ENCODE measurements around the gene C20orf173.

The C20orf173 gene

DNA sequence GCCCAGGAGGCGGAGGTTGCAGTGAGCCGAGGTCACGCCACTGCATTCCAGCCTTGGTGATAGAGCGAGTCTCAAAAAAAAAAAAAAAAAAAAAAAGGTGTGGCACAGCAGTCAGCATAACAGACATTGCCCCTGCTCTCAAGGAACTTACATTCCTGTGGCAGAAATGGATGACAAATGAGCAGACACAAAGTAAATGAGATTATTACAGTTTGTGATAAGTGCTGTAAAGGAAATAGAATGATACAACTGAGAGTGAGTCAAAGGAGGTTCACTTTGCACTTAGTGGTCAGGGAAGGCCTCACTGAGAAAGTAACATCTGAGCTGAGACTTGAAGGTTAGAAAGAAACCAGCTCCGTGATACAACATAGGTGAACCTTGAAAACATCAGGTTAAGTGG, 37.6 kb downstream of the C20orf173 start:
- no peak for DNase-seq

GRCh38 chr20:35490736-35491181, 38.7 kb downstream of the C20orf173 start:
- POLR2A ChIA-PET = interaction anchor here (0.8 to 0.9 kb wide), 3 partner anchors 10 to 51 kb away, joined by 3 to 6 read pairs (median 5); partner anchors contain the start of gene ERGIC3
- DNase-seq = peak; percentile 78 to 95 (median 90)
- Histone ChIP-seq H3K9me3 (ENCODE audit: control extremely low read depth in 1 of 5, control insufficient read depth in 4 of 5, insufficient read depth in 2 of 5, low read depth in 1 of 5, low read length in 4 of 5) (no peaks in the 10 kb centered on the region), H3K27ac (ENCODE audit: insufficient read depth in 1 of 2, low read depth in 1 of 2, low read length in 2 of 2, poor library complexity in 1 of 2, severe bottlenecking in 2 of 2) (peak overlapping the region; percentile 84 to 94), H3K27me3 (replicated peaks in 2 of 5; ENCODE audit: control insufficient read depth in 4 of 5, insufficient read depth in 5 of 5, low read length in 4 of 5) (no peaks in the 10 kb centered on the region), H3K36me3 (ENCODE audit: control insufficient read depth in 4 of 4, insufficient read depth in 4 of 4, low read length in 3 of 4) (peaks cover 6 to 60% (median 37%) of the 10 kb centered on the region in 4 experiments), H3K4me1 (ENCODE audit: control extremely low read depth in 1 of 4, control insufficient read depth in 4 of 4, insufficient read depth in 4 of 4, low read length in 3 of 4) (peaks cover 5 to 25% (median 22%) of the 10 kb centered on the region in 4 experiments), H3K4me3 (ENCODE audit: control insufficient read depth in 1 of 7, extremely low read depth in 1 of 7, insufficient read depth in 4 of 7, low read depth in 2 of 7, low read length in 6 of 7) (peak overlapping the region; percentile 33 to 97 (median 79))
- WGBS (ENCODE audit: insufficient coverage) = 0% methylated on average over 6 of the region's 6 CpGs
- CTCF ChIA-PET = interaction anchor here (0.8 to 2.3 kb wide), 11 partner anchors 11 to 128 kb away, joined by 3 to 9 read pairs (median 4); no protein-coding TSS in a partner anchor

More for the DNA sequence above, 37.6 kb downstream of the C20orf173 start:
- H3K27me3 ChIP-seq (replicated peaks in 2 of 5; ENCODE audit: control insufficient read depth in 4 of 5, insufficient read depth in 5 of 5, low read length in 4 of 5) = no peaks in the 10 kb centered on the region
- H3K4me3 ChIP-seq (ENCODE audit: control insufficient read depth in 1 of 7, extremely low read depth in 1 of 7, insufficient read depth in 4 of 7, low read depth in 2 of 7, low read length in 6 of 7) = no peak overlapping the region
- no peak overlapping the region for H3K27ac ChIP-seq (ENCODE audit: insufficient read depth in 1 of 2, low read depth in 1 of 2, low read length in 2 of 2, poor library complexity in 1 of 2, severe bottlenecking in 2 of 2)
- peaks cover 11 to 64% (median 40%) of the 10 kb centered on the region in 4 experiments for H3K36me3 ChIP-seq (ENCODE audit: control insufficient read depth in 4 of 4, insufficient read depth in 4 of 4, low read length in 3 of 4)
- 100% methylated on average over 4 of the region's 5 CpGs for WGBS (ENCODE audit: insufficient coverage)
- ChIA-PET CTCF (interaction anchor here (1.5 to 1.8 kb wide), 4 partner anchors 10 to 46 kb away, joined by 4 to 9 read pairs (median 5); no protein-coding TSS in a partner anchor), POLR2A (no interaction called here)
- H3K4me1 ChIP-seq (ENCODE audit: control extremely low read depth in 1 of 4, control insufficient read depth in 4 of 4, insufficient read depth in 4 of 4, low read length in 3 of 4) = peaks cover 5 to 25% (median 22%) of the 10 kb centered on the region in 4 experiments
- H3K9me3 ChIP-seq (ENCODE audit: control extremely low read depth in 1 of 5, control insufficient read depth in 4 of 5, insufficient read depth in 2 of 5, low read depth in 1 of 5, low read length in 4 of 5) = no peaks in the 10 kb centered on the region

- peaks cover 0 to 1% (median 0%) of the 10 kb centered on the region in 5 experiments for H3K9me3 ChIP-seq (ENCODE audit: control extremely low read depth in 1 of 5, control insufficient read depth in 4 of 5, insufficient read depth in 2 of 5, low read depth in 1 of 5, low read length in 4 of 5)
- peak overlapping the region in 6 of 7 experiments; percentile 21 to 97 (median 76) for H3K4me3 ChIP-seq (ENCODE audit: control insufficient read depth in 1 of 7, extremely low read depth in 1 of 7, insufficient read depth in 4 of 7, low read depth in 2 of 7, low read length in 6 of 7)
- 90% methylated on average over 5 of the region's 5 CpGs for WGBS (ENCODE audit: insufficient coverage)
- POLR2A ChIA-PET = no interaction called here
- DNase-seq = peak in 2 of 3 donors; percentile 41 to 58
- CTCF ChIA-PET = interaction anchor here (0.6 to 2.3 kb wide), 7 partner anchors 21 to 129 kb away, joined by 3 to 7 read pairs (median 4); no protein-coding TSS in a partner anchor
- no peak overlapping the region for H3K27ac ChIP-seq (ENCODE audit: insufficient read depth in 1 of 2, low read depth in 1 of 2, low read length in 2 of 2, poor library complexity in 1 of 2, severe bottlenecking in 2 of 2)
- H3K4me1 ChIP-seq (ENCODE audit: control extremely low read depth in 1 of 4, control insufficient read depth in 4 of 4, insufficient read depth in 4 of 4, low read length in 3 of 4) = peaks cover 5 to 25% (median 22%) of the 10 kb centered on the region in 4 experiments
- peaks cover 8 to 54% (median 29%) of the 10 kb centered on the region in 4 experiments for H3K36me3 ChIP-seq (ENCODE audit: control insufficient read depth in 4 of 4, insufficient read depth in 4 of 4, low read length in 3 of 4)
- H3K27me3 ChIP-seq (replicated peaks in 2 of 5; ENCODE audit: control insufficient read depth in 4 of 5, insufficient read depth in 5 of 5, low read length in 4 of 5) = no peaks in the 10 kb centered on the region
Observed at GRCh38 chr20:35489717-35490116, 39.7 kb downstream of the C20orf173 start.

DNA sequence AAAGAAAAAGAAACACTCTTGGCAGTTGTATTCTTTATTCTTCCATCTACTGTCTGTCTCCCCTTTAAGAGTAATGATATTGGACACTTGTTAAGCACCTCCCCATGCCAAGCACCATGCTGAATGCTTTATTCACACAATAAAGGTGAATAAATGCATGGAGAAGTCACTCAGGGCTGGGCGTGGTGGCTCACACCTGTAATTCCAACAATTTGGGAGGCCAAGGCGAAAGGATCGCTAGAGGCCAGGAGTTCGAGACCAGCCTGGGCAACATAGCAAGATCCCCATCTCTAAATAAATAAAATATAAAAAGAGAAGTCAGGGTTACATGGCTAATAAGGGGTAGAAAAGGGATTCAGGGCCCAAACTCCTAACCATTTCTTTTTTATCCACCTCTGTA, 42.0 kb downstream of the C20orf173 start:
- H3K27ac ChIP-seq (ENCODE audit: insufficient read depth in 1 of 2, low read depth in 1 of 2, low read length in 2 of 2, poor library complexity in 1 of 2, severe bottlenecking in 2 of 2) = no peak overlapping the region
- peaks cover 2 to 8% (median 5%) of the 10 kb centered on the region in 5 experiments for H3K9me3 ChIP-seq (ENCODE audit: control extremely low read depth in 1 of 5, control insufficient read depth in 4 of 5, insufficient read depth in 2 of 5, low read depth in 1 of 5, low read length in 4 of 5)
- H3K36me3 ChIP-seq (ENCODE audit: control insufficient read depth in 4 of 4, insufficient read depth in 4 of 4, low read length in 3 of 4) = peaks cover 16 to 47% (median 22%) of the 10 kb centered on the region in 4 experiments
- peaks cover 5 to 25% (median 22%) of the 10 kb centered on the region in 4 experiments for H3K4me1 ChIP-seq (ENCODE audit: control extremely low read depth in 1 of 4, control insufficient read depth in 4 of 4, insufficient read depth in 4 of 4, low read length in 3 of 4)
- H3K4me3 ChIP-seq (ENCODE audit: control insufficient read depth in 1 of 7, extremely low read depth in 1 of 7, insufficient read depth in 4 of 7, low read depth in 2 of 7, low read length in 6 of 7) = no peak overlapping the region
- POLR2A ChIA-PET = interaction anchor here (0.6 kb wide), 1 partner anchor 189 kb away, joined by 3 read pairs; no protein-coding TSS in a partner anchor
- H3K27me3 ChIP-seq (replicated peaks in 2 of 5; ENCODE audit: control insufficient read depth in 4 of 5, insufficient read depth in 5 of 5, low read length in 4 of 5) = no peaks in the 10 kb centered on the region
- no peak for DNase-seq
- CTCF ChIA-PET = interaction anchor here (2.8 kb wide), 1 partner anchor 24 kb away, joined by 7 read pairs; no protein-coding TSS in a partner anchor
- WGBS (ENCODE audit: insufficient coverage) = no CpG with 5 or more reads among the region's 4 CpGs

- ChIA-PET CTCF (interaction anchor here (1.1 to 2.0 kb wide), 7 partner anchors 11 to 40 kb away, joined by 3 to 6 read pairs (median 3); no protein-coding TSS in a partner anchor), POLR2A (interaction anchor here (1.4 kb wide), 1 partner anchor 9 kb away, joined by 5 read pairs; no protein-coding TSS in a partner anchor)
- peaks cover 32 to 70% (median 60%) of the 10 kb centered on the region in 4 experiments for H3K36me3 ChIP-seq (ENCODE audit: control insufficient read depth in 4 of 4, insufficient read depth in 4 of 4, low read length in 3 of 4)
- DNase-seq = no peak
- no peaks in the 10 kb centered on the region for H3K27me3 ChIP-seq (replicated peaks in 2 of 5; ENCODE audit: control insufficient read depth in 4 of 5, insufficient read depth in 5 of 5, low read length in 4 of 5)
- H3K4me3 ChIP-seq (ENCODE audit: control insufficient read depth in 1 of 7, extremely low read depth in 1 of 7, insufficient read depth in 4 of 7, low read depth in 2 of 7, low read length in 6 of 7) = no peak overlapping the region
- H3K9me3 ChIP-seq (ENCODE audit: control extremely low read depth in 1 of 5, control insufficient read depth in 4 of 5, insufficient read depth in 2 of 5, low read depth in 1 of 5, low read length in 4 of 5) = peaks cover 2 to 8% (median 5%) of the 10 kb centered on the region in 5 experiments
- H3K27ac ChIP-seq (ENCODE audit: insufficient read depth in 1 of 2, low read depth in 1 of 2, low read length in 2 of 2, poor library complexity in 1 of 2, severe bottlenecking in 2 of 2) = no peak overlapping the region
- no peaks in the 10 kb centered on the region for H3K4me1 ChIP-seq (ENCODE audit: control extremely low read depth in 1 of 4, control insufficient read depth in 4 of 4, insufficient read depth in 4 of 4, low read length in 3 of 4)
- 97% methylated on average over 5 of the region's 5 CpGs for WGBS (ENCODE audit: insufficient coverage)
Observed at GRCh38 chr20:35479798-35480197, 49.7 kb downstream of the C20orf173 start.

GRCh38 chr20:35478804-35479472, 50.5 kb downstream of the C20orf173 start:
- no peaks in the 10 kb centered on the region for H3K27me3 ChIP-seq (replicated peaks in 2 of 5; ENCODE audit: control insufficient read depth in 4 of 5, insufficient read depth in 5 of 5, low read length in 4 of 5)
- DNase-seq = peak; percentile 23 to 31 (median 31)
- ChIA-PET POLR2A (interaction anchor here (0.5 to 1.4 kb wide), 2 partner anchors 8 to 409 kb away, joined by 4 to 5 read pairs; no protein-coding TSS in a partner anchor), CTCF (interaction anchor here (1.1 to 2.3 kb wide), 8 partner anchors 10 to 30 kb away, joined by 3 to 8 read pairs (median 4); no protein-coding TSS in a partner anchor)
- H3K27ac ChIP-seq (ENCODE audit: insufficient read depth in 1 of 2, low read depth in 1 of 2, low read length in 2 of 2, poor library complexity in 1 of 2, severe bottlenecking in 2 of 2) = no peak overlapping the region
- no peak overlapping the region for H3K4me3 ChIP-seq (ENCODE audit: control insufficient read depth in 1 of 7, extremely low read depth in 1 of 7, insufficient read depth in 4 of 7, low read depth in 2 of 7, low read length in 6 of 7)
- H3K36me3 ChIP-seq (ENCODE audit: control insufficient read depth in 4 of 4, insufficient read depth in 4 of 4, low read length in 3 of 4) = peaks cover 26 to 71% (median 61%) of the 10 kb centered on the region in 4 experiments
- H3K4me1 ChIP-seq (ENCODE audit: control extremely low read depth in 1 of 4, control insufficient read depth in 4 of 4, insufficient read depth in 4 of 4, low read length in 3 of 4) = no peaks in the 10 kb centered on the region
- peaks cover 0 to 2% (median 0%) of the 10 kb centered on the region in 5 experiments for H3K9me3 ChIP-seq (ENCODE audit: control extremely low read depth in 1 of 5, control insufficient read depth in 4 of 5, insufficient read depth in 2 of 5, low read depth in 1 of 5, low read length in 4 of 5)
- WGBS (ENCODE audit: insufficient coverage) = 90% methylated on average over 14 of the region's 16 CpGs
